GM12878 (cell line): Measurements from ENCODE around the gene GAK. TPM values are rescaled to one million over a fixed set of nuclear protein-coding genes. Genes with fewer than 3 reads are reported as not detected.

ENCODE experiments used
- CEBPB ChIP-seq, 2 experiments: fragments of 150-350 bp in 1 of 2; IDR thresholded peaks; 2 replicates each; pipeline ENCODE4 v1.6.1; 2012 to 2014; ENCODE audit warnings: low read depth in 2 of 2, low read length in 2 of 2, borderline replicate concordance in 1 of 2, inconsistent platforms in 1 of 2
- EED ChIP-seq: sonication (generic); IDR thresholded peaks from 2 replicates; pipeline ENCODE4 v1.6.1; 2016; ENCODE audit warnings: antibody characterized with exemption, low read depth
- EZH2 ChIP-seq: IDR thresholded peaks from 2 replicates; pipeline ENCODE4 v1.6.1; 2012; ENCODE audit warnings: low read depth, mild to moderate bottlenecking, control low read depth, inconsistent platforms, low read length, borderline replicate concordance; ENCODE audit not compliant: control insufficient read depth
- FOXK2 ChIP-seq: fragments of 450-650 bp; IDR thresholded peaks from 2 replicates; pipeline ENCODE4 v1.6.1; 2017; ENCODE audit warnings: mild to moderate bottlenecking, moderate library complexity
- HDAC2 ChIP-seq: fragments of 200-600 bp; sonication (generic); IDR thresholded peaks from 2 replicates; pipeline ENCODE4 v1.6.1; 2017
- KLF5 ChIP-seq: fragments of 450-650 bp; IDR thresholded peaks from 2 replicates; pipeline ENCODE4 v1.6.1; 2014; ENCODE audit warnings: mild to moderate bottlenecking; ENCODE audit not compliant: partially characterized antibody
- MYB ChIP-seq: fragments of 150-350 bp; IDR thresholded peaks from 2 replicates; pipeline ENCODE4 v1.6.1; 2014; ENCODE audit warnings: mild to moderate bottlenecking, low read depth, low read length, borderline replicate concordance
- MYC ChIP-seq: IDR thresholded peaks from 2 replicates; pipeline ENCODE4 v1.6.1; 2011; ENCODE audit warnings: mild to moderate bottlenecking, low read length, moderate library complexity, inconsistent platforms; ENCODE audit not compliant: insufficient read depth, insufficient replicate concordance, insufficient read length, severe bottlenecking
- NR2C2 ChIP-seq: IDR thresholded peaks from 2 replicates; pipeline ENCODE4 v1.6.1; 2011; ENCODE audit warnings: borderline replicate concordance, low read depth; ENCODE audit not compliant: control insufficient read depth, insufficient read length
- POLR2A ChIP-seq: IDR thresholded peaks from 2 replicates; pipeline ENCODE4 v1.6.1; 2011; ENCODE audit warnings: low read depth, mild to moderate bottlenecking, low read length
- POLR2AphosphoS5 ChIP-seq: IDR thresholded peaks from 2 replicates; pipeline ENCODE4 v1.6.1; 2011; ENCODE audit warnings: mild to moderate bottlenecking, low read length, inconsistent platforms
- POU2F2 ChIP-seq: IDR thresholded peaks from 3 replicates; pipeline ENCODE4 v1.6.1; 2011; ENCODE audit warnings: low read depth, mild to moderate bottlenecking, low read length, borderline replicate concordance
- RAD21 ChIP-seq: IDR thresholded peaks from 2 replicates; pipeline ENCODE4 v1.6.1; 2011; ENCODE audit warnings: mild to moderate bottlenecking, low read depth, low read length, moderate library complexity; ENCODE audit not compliant: insufficient read depth
- RFX5 ChIP-seq: IDR thresholded peaks from 2 replicates; pipeline ENCODE4 v1.6.1; 2011; ENCODE audit warnings: low read depth, low read length, improper control_type of control experiment
- RUNX3 ChIP-seq: IDR thresholded peaks from 2 replicates; pipeline ENCODE4 v1.6.1; 2012; ENCODE audit warnings: low read length, inconsistent platforms
- SIN3A ChIP-seq: IDR thresholded peaks from 2 replicates; pipeline ENCODE4 v1.6.1; 2012; ENCODE audit warnings: low read depth, low read length, improper control_type of control experiment
- SPI1 ChIP-seq: IDR thresholded peaks from 2 replicates; pipeline ENCODE4 v1.6.1; 2011; ENCODE audit warnings: low read depth, mild to moderate bottlenecking, low read length, moderate library complexity, borderline replicate concordance; ENCODE audit not compliant: insufficient read depth
- SUZ12 ChIP-seq: fragments of 200-600 bp; sonication (generic); IDR thresholded peaks from one replicate; pipeline ENCODE4 v1.6.1; 2018; ENCODE audit warnings: antibody characterized with exemption, mild to moderate bottlenecking; ENCODE audit not compliant: unreplicated experiment
- TCF12 ChIP-seq: IDR thresholded peaks from 2 replicates; pipeline ENCODE4 v1.6.1; 2011; ENCODE audit warnings: low read depth, mild to moderate bottlenecking, low read length
- polyA plus RNA-seq, 11 experiments: library from polyadenylated mRNA; depleted of rRNA in 4 of 11; unstranded in 6 of 11; stranded (reverse) in 5 of 11; fragments of >200 nt; fragmentation: Nextera tagmentation in 4 of 11; fragmentation: Illumina TruSeq in 1 of 11; extraction: Ambion mirVana in 4 of 11; extraction: Trizol in 1 of 11; gene quantifications; 1 replicate in 1 of 11; 2 replicates in 10 of 11; pipeline versions ENCODE4 v1.2.1 to v1.2.3, GENCODE V29; 2011 to 2016; ENCODE audit warnings: inconsistent platforms in 2 of 11, missing spikeins in 2 of 11, low read depth in 1 of 11
- total RNA-seq, 4 experiments: library from RNA; depleted of rRNA in 3 of 4; stranded (reverse); fragments of >200 nt in 3 of 4; fragmentation: Illumina TruSeq in 1 of 4; extraction: Trizol in 1 of 4; gene quantifications; 2 replicates each; pipeline versions ENCODE4 v1.2.1 to v1.2.3, GENCODE V29; 2013 to 2021
- TF ChIP-seq, protein P1 (sequence below): fragments of 450-650 bp; IDR thresholded peaks from 2 replicates; pipeline ENCODE4 v1.6.1; 2016; ENCODE audit warnings: mild to moderate bottlenecking
- TF ChIP-seq, protein P2 (sequence below): fragments of 450-650 bp; IDR thresholded peaks from 2 replicates; pipeline ENCODE4 v1.6.1; 2018; ENCODE audit warnings: borderline replicate concordance, mild to moderate bottlenecking; ENCODE audit not compliant: partially characterized antibody
- TF ChIP-seq, protein P3 (sequence below): IDR thresholded peaks from 2 replicates; pipeline ENCODE4 v1.6.1; 2012; ENCODE audit warnings: improper control_type of control experiment, low read depth, low read length; ENCODE audit not compliant: insufficient replicate concordance

The GAK gene
- total and polyA plus RNA-seq, 10 of the 15 experiments (the other 5 are each of a cell fraction or from before 2014, with no cell fraction given), result 0.82 to 127 (median 53.8) TPM

- TF ChIP-seq HDAC2, result no peak
- peak; percentile 62 for TF ChIP-seq SPI1
- TF ChIP-seq CEBPB (IDR thresholded peaks at IDR 0.05; ENCODE audit: borderline replicate concordance in 1 of 2, low read depth in 2 of 2, low read length in 2 of 2), result no peak
- no peak for TF ChIP-seq NR2C2
- TF ChIP-seq FOXK2, result no peak
- TF ChIP-seq RAD21, result no peak
- TF ChIP-seq EED, result no peak
- no peak for TF ChIP-seq EZH2
- TF ChIP-seq, protein P1, sequence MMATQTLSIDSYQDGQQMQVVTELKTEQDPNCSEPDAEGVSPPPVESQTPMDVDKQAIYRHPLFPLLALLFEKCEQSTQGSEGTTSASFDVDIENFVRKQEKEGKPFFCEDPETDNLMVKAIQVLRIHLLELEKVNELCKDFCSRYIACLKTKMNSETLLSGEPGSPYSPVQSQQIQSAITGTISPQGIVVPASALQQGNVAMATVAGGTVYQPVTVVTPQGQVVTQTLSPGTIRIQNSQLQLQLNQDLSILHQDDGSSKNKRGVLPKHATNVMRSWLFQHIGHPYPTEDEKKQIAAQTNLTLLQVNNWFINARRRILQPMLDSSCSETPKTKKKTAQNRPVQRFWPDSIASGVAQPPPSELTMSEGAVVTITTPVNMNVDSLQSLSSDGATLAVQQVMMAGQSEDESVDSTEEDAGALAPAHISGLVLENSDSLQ, result peak; percentile 71
- TF ChIP-seq POLR2A, result peak; percentile 98
- TF ChIP-seq, protein P2, sequence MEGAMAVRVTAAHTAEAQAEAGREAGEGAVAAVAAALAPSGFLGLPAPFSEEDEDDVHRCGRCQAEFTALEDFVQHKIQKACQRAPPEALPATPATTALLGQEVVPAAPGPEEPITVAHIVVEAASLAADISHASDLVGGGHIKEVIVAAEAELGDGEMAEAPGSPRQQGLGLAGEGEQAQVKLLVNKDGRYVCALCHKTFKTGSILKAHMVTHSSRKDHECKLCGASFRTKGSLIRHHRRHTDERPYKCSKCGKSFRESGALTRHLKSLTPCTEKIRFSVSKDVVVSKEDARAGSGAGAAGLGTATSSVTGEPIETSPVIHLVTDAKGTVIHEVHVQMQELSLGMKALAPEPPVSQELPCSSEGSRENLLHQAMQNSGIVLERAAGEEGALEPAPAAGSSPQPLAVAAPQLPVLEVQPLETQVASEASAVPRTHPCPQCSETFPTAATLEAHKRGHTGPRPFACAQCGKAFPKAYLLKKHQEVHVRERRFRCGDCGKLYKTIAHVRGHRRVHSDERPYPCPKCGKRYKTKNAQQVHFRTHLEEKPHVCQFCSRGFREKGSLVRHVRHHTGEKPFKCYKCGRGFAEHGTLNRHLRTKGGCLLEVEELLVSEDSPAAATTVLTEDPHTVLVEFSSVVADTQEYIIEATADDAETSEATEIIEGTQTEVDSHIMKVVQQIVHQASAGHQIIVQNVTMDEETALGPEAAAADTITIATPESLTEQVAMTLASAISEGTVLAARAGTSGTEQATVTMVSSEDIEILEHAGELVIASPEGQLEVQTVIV, result peak; percentile 56
- 0 out of 2 replicates have a peak, but pooled peaks have one; percentile 59 for TF ChIP-seq TCF12
- no peak for TF ChIP-seq SUZ12
- TF ChIP-seq POU2F2, result peak; percentile 24; the same call in 1 of the 3 replicates
- no peak for TF ChIP-seq MYB
- TF ChIP-seq RFX5, result peak; percentile 68; the same call in 1 of the 2 replicates
- peak; percentile 44 for TF ChIP-seq KLF5
- no peak for TF ChIP-seq RUNX3
- TF ChIP-seq SIN3A, result peak; percentile 95
- TF ChIP-seq MYC, result no peak
- TF ChIP-seq, protein P3, sequence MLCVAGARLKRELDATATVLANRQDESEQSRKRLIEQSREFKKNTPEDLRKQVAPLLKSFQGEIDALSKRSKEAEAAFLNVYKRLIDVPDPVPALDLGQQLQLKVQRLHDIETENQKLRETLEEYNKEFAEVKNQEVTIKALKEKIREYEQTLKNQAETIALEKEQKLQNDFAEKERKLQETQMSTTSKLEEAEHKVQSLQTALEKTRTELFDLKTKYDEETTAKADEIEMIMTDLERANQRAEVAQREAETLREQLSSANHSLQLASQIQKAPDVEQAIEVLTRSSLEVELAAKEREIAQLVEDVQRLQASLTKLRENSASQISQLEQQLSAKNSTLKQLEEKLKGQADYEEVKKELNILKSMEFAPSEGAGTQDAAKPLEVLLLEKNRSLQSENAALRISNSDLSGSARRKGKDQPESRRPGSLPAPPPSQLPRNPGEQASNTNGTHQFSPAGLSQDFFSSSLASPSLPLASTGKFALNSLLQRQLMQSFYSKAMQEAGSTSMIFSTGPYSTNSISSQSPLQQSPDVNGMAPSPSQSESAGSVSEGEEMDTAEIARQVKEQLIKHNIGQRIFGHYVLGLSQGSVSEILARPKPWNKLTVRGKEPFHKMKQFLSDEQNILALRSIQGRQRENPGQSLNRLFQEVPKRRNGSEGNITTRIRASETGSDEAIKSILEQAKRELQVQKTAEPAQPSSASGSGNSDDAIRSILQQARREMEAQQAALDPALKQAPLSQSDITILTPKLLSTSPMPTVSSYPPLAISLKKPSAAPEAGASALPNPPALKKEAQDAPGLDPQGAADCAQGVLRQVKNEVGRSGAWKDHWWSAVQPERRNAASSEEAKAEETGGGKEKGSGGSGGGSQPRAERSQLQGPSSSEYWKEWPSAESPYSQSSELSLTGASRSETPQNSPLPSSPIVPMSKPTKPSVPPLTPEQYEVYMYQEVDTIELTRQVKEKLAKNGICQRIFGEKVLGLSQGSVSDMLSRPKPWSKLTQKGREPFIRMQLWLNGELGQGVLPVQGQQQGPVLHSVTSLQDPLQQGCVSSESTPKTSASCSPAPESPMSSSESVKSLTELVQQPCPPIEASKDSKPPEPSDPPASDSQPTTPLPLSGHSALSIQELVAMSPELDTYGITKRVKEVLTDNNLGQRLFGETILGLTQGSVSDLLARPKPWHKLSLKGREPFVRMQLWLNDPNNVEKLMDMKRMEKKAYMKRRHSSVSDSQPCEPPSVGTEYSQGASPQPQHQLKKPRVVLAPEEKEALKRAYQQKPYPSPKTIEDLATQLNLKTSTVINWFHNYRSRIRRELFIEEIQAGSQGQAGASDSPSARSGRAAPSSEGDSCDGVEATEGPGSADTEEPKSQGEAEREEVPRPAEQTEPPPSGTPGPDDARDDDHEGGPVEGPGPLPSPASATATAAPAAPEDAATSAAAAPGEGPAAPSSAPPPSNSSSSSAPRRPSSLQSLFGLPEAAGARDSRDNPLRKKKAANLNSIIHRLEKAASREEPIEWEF, result no peak
- TF ChIP-seq POLR2AphosphoS5, result peak; percentile 89; the same call in 1 of the 2 replicates
Observed at GRCh38 chr4:931960-932712, at the start of gene GAK, which contains the start of gene TMEM175 (continued).
